ENCODE results near the gene CARD10. TPM values are rescaled to one million over a fixed set of nuclear protein-coding genes. Genes with fewer than 3 reads are reported as not detected.

The CARD10 gene
- total RNA-seq, 1 experiment from 2014 or later: 17.7 TPM

DNA sequence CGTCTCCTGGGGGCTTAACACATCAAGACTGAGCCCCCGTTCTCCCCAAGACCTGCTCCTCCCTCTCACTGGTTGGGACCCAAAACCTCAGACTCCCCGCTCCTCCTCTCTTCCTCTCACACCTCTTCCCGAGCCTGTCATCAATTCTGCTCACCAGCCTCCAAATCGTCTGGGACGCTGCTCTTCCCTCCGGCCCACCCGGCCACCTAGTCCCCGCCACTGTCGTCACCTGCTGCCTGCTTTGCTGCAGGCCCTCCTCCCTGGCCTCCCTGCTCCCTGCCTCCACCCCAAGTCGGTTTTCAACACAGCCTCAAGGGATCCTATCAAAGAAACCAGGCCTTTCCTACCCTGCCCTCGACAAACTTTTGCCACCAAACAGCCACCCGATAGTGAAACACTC, 36.2 kb downstream of the CARD10 start:
- H3K9me3 Mint-ChIP-seq: no peaks in the 10 kb centered on the region
- no peak overlapping the region for H3K56ac ChIP-seq (ENCODE audit: insufficient read length, low read depth, low read length)
- H3K79me1 ChIP-seq (ENCODE audit: insufficient read depth, low read depth, low read length, poor library complexity, severe bottlenecking): no peaks in the 10 kb centered on the region
- no peaks in the 10 kb centered on the region for H3K9me3 ChIP-seq (ENCODE audit: control insufficient read depth, low read depth, low read length)
- H3K23ac ChIP-seq (ENCODE audit: insufficient read length, low read depth, low read length): no peak overlapping the region
- H3K27ac Mint-ChIP-seq: peak overlapping the region; percentile 1 to 30 (median 6); a peak in 4 of 7 replicates
- H2BK20ac ChIP-seq (ENCODE audit: low read depth, low read length, poor library complexity, severe bottlenecking): no peak overlapping the region
- H3T11ph ChIP-seq (ENCODE audit: low read length): no peak overlapping the region
- no peak overlapping the region for H2BK12ac ChIP-seq (ENCODE audit: insufficient read length, low read depth, low read length)
- no peak for DNase-seq
- H4K20me1 ChIP-seq (ENCODE audit: control insufficient read depth, insufficient read depth, insufficient read length): no peaks in the 10 kb centered on the region
- no peaks in the 10 kb centered on the region for H3K27me3 ChIP-seq (ENCODE audit: insufficient read depth, low read length)
- no peak overlapping the region for H3K9ac ChIP-seq (ENCODE audit: extremely low read depth, insufficient read length, low read length)
- peaks cover 12% of the 10 kb centered on the region; the same call in 1 of the 2 replicates for H3K4me1 ChIP-seq (ENCODE audit: insufficient read depth, low read length)
- H2BK15ac ChIP-seq (ENCODE audit: low read depth, low read length): no peak overlapping the region
- H3K36me3 Mint-ChIP-seq (ENCODE audit: insufficient read depth in 1 of 3, low read depth in 3 of 3): no peaks in the 10 kb centered on the region
- H3K27me3 Mint-ChIP-seq (ENCODE audit: low read depth): peaks cover 21% of the 10 kb centered on the region
- no peaks in the 10 kb centered on the region for H3K79me2 ChIP-seq (ENCODE audit: insufficient read depth, low read length)
- no peak overlapping the region for H4K5ac ChIP-seq (ENCODE audit: insufficient read length, low read depth, low read length)
- no CpG with 5 or more reads among the region's 13 CpGs for WGBS (ENCODE audit: extremely low coverage, insufficient read length, low lambda C conversion rate)
- H3K4me1 Mint-ChIP-seq: peaks cover 18 to 43% of the 10 kb centered on the region in 2 experiments
- no peak overlapping the region for H4K91ac ChIP-seq (ENCODE audit: insufficient read length, low read depth, low read length)
- H3K27ac ChIP-seq (ENCODE audit: insufficient read length, low read depth, low read length): no peak overlapping the region
- no peak overlapping the region for H2AFZ ChIP-seq (ENCODE audit: low read length)
- no peak overlapping the region for H2BK5ac ChIP-seq (ENCODE audit: insufficient read length, low read length)
- H3K14ac ChIP-seq (ENCODE audit: insufficient read depth, low read length): no peak overlapping the region; the same call in 1 of the 2 replicates
- H3K23me2 ChIP-seq (ENCODE audit: insufficient read length, low read depth, low read length, poor library complexity, severe bottlenecking): peaks cover 4% of the 10 kb centered on the region
- TF ChIP-seq, protein P1, sequence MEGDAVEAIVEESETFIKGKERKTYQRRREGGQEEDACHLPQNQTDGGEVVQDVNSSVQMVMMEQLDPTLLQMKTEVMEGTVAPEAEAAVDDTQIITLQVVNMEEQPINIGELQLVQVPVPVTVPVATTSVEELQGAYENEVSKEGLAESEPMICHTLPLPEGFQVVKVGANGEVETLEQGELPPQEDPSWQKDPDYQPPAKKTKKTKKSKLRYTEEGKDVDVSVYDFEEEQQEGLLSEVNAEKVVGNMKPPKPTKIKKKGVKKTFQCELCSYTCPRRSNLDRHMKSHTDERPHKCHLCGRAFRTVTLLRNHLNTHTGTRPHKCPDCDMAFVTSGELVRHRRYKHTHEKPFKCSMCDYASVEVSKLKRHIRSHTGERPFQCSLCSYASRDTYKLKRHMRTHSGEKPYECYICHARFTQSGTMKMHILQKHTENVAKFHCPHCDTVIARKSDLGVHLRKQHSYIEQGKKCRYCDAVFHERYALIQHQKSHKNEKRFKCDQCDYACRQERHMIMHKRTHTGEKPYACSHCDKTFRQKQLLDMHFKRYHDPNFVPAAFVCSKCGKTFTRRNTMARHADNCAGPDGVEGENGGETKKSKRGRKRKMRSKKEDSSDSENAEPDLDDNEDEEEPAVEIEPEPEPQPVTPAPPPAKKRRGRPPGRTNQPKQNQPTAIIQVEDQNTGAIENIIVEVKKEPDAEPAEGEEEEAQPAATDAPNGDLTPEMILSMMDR (conservative IDR thresholded peaks at IDR 0.05): no peak
- no peak overlapping the region for H3K4me2 ChIP-seq (ENCODE audit: insufficient read depth, insufficient read length, low read length)
- H2BK120ac ChIP-seq (ENCODE audit: low read depth, low read length, poor library complexity, severe bottlenecking): no peak overlapping the region
- no peak overlapping the region for H3K18ac ChIP-seq (ENCODE audit: insufficient read length, low read depth, low read length)
- H3K4ac ChIP-seq (ENCODE audit: low read depth, low read length): no peak overlapping the region
- H3K4me3 Mint-ChIP-seq: no peak overlapping the region; a peak in 1 of 5 replicates
- H2AK5ac ChIP-seq (ENCODE audit: insufficient read length, low read length): no peak overlapping the region
- no peak overlapping the region for H4K8ac ChIP-seq (replicated peaks; ENCODE audit: insufficient read length, low read depth, low read length)
